Stimulated activated CD8-positive, alpha-beta memory T cell treated with anti-CD3 and anti-CD28 coated beads, Interleukin-4, amount 100 ng/mL, for 24 hours (primary cell): ENCODE results near the gene FHL2.

Experiments
- DNase-seq: peaks from one replicate; pipeline ENCODE4 v3.0.0-alpha.2; 2020; ENCODE audit warnings: low read depth

The FHL2 gene

GRCh38 chr2:105421053-105421452 lies 22.2 kb upstream of the FHL2 start:
- no peak for DNase-seq

GRCh38 chr2:105418522-105418921 lies 19.7 kb upstream of the FHL2 start:
- no peak for DNase-seq

- DNase-seq, result no peak
Observed at GRCh38 chr2:105417857-105418436, 19.1 kb upstream of the FHL2 start.

GRCh38 chr2:105416156-105416555 lies 17.3 kb upstream of the FHL2 start:
- no peak for DNase-seq

GRCh38 chr2:105415007-105415406 lies 16.2 kb upstream of the FHL2 start:
- no peak for DNase-seq

GRCh38 chr2:105413206-105413605 lies 14.4 kb upstream of the FHL2 start:
- DNase-seq, result no peak

GRCh38 chr2:105412584-105412983 lies 13.7 kb upstream of the FHL2 start:
- DNase-seq, result no peak

- DNase-seq, result no peak
Observed at GRCh38 chr2:105411720-105412407, 13.0 kb upstream of the FHL2 start.

GRCh38 chr2:105410554-105410953 lies 11.7 kb upstream of the FHL2 start:
- DNase-seq, result no peak

- DNase-seq, result no peak
Observed at GRCh38 chr2:105409717-105410116, 10.9 kb upstream of the FHL2 start.

- no peak for DNase-seq
Observed at GRCh38 chr2:105407946-105408743, 9.3 kb upstream of the FHL2 start.

- no peak for DNase-seq
Observed at GRCh38 chr2:105406221-105406620, 7.4 kb upstream of the FHL2 start.

- no peak for DNase-seq
Observed at GRCh38 chr2:105405291-105405690, 6.4 kb upstream of the FHL2 start.

- no peak for DNase-seq
Observed at GRCh38 chr2:105404736-105405135, 5.9 kb upstream of the FHL2 start.

GRCh38 chr2:105403783-105404698 lies 5.2 kb upstream of the FHL2 start:
- DNase-seq, result no peak

GRCh38 chr2:105403241-105403782 lies 4.5 kb upstream of the FHL2 start:
- no peak for DNase-seq

GRCh38 chr2:105402809-105403208 lies 4.0 kb upstream of the FHL2 start:
- no peak for DNase-seq

GRCh38 chr2:105401867-105402266 lies 3.0 kb upstream of the FHL2 start:
- no peak for DNase-seq

- no peak for DNase-seq
Observed at GRCh38 chr2:105400138-105400540, 1.3 kb upstream of the FHL2 start.

- DNase-seq, result no peak
Observed at GRCh38 chr2:105399207-105399861, 483 bp upstream of the FHL2 start.

GRCh38 chr2:105397953-105398335 lies 907 bp downstream of the FHL2 start:
- no peak for DNase-seq
